ENCODE data around the gene ATP2B1.

DNA sequence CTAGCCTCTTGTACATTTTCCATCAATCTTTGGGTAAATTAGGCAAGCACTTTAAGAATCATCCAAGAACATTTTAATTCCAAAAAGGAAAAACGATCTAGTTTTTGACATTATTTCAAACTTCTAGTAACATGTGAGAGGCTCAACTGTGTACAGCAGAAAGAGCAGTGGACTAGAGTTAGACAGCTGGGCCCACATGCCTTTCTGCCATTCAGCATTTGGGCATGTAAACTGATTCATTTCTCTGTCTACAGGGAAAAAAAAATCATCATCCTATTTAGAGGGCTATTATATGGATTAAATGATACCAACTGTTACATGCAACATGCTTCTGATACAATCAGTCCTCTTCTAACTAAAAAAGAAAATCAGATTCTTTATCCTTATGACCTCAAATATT lies 17.7 kb downstream of the ATP2B1 start:
- TF ChIP-seq TAF1 (IDR thresholded peaks at IDR 0.05; ENCODE audit: borderline replicate concordance, low read depth, low read length): no peak
- no peak for TF ChIP-seq POLR2A (IDR thresholded peaks at IDR 0.05; ENCODE audit: low read depth, low read length)

Data from GM12892 (cell line).